SK-N-SH treated with all-trans-retinoic acid at 6 μM for 48 hours (cell line): ENCODE data around the gene LINGO1.

Experiments used
- BACH2 ChIP-seq: fragments of 250-450 bp; sonication (Bioruptor Pico); IDR thresholded peaks from 2 replicates; pipeline ENCODE4 v1.9.0; 2021; ENCODE audit warnings: mild to moderate bottlenecking, borderline replicate concordance
- GLIS3 ChIP-seq: fragments of 250-450 bp; sonication (Bioruptor Pico); IDR thresholded peaks from 2 replicates; pipeline ENCODE4 v1.5.0; 2020; ENCODE audit warnings: mild to moderate bottlenecking, moderate library complexity
- ISL1 ChIP-seq: fragments of 250-450 bp; sonication (Bioruptor Pico); IDR thresholded peaks from 2 replicates; pipeline ENCODE4 v2.1.2; 2022; ENCODE audit warnings: mild to moderate bottlenecking, moderate library complexity
- RARB ChIP-seq: fragments of 250-450 bp; sonication (Bioruptor Pico); IDR thresholded peaks from 2 replicates; pipeline ENCODE4 v1.8.0; 2021; ENCODE audit warnings: mild to moderate bottlenecking, moderate library complexity
- SNAI2 ChIP-seq: fragments of 250-450 bp; sonication (Bioruptor Pico); IDR thresholded peaks from 2 replicates; pipeline ENCODE4 v1.5.0; 2020; ENCODE audit warnings: mild to moderate bottlenecking, moderate library complexity
- TCF4 ChIP-seq: fragments of 250-450 bp; sonication (Bioruptor Pico); IDR thresholded peaks from 2 replicates; pipeline ENCODE4 v1.8.0; 2021; ENCODE audit warnings: mild to moderate bottlenecking, moderate library complexity, borderline replicate concordance
- ZFP30 ChIP-seq: fragments of 450-650 bp; formaldehyde crosslinking; IDR thresholded peaks from 2 replicates; pipeline ENCODE4 v1.5.0; 2022; ENCODE audit warnings: mild to moderate bottlenecking, moderate library complexity
- ZNF565 ChIP-seq: fragments of 450-650 bp; formaldehyde crosslinking; conservative IDR thresholded peaks from 2 replicates; pipeline ENCODE4 v1.5.0; 2020; ENCODE audit warnings: low read depth, mild to moderate bottlenecking, moderate library complexity
- TF ChIP-seq, protein P1 (sequence below): fragments of 250-450 bp; sonication (Bioruptor Pico); IDR thresholded peaks from 2 replicates; pipeline ENCODE4 v1.5.1; 2020; ENCODE audit warnings: low read depth, mild to moderate bottlenecking, moderate library complexity
- TF ChIP-seq, protein P2 (sequence below): fragments of 250-450 bp; sonication (Bioruptor Pico); IDR thresholded peaks from 2 replicates; pipeline ENCODE4 v1.8.0; 2020; ENCODE audit warnings: mild to moderate bottlenecking, moderate library complexity, borderline replicate concordance

DNA sequence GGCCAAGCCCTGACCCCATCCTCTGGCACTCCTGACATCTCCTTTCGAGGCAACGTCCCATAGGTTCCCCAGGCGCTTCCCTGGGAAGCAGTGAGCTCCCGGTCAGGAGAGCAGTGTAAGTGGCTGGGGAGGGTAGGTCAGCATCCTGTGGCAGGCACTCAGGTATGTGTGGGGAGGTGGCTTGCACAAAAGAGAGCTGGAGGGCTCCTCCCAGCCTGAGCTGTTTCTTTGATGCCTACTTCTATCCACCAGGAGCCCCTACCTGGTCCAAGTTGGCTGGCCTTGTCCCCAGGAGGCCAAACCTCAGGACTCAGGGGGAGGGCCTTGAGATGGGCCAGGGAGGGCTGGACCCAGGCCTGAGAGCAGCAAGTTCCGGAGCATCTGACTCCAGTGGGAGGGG lies 31.7 kb upstream of the LINGO1 start:
- TF ChIP-seq ZFP30 (CRISPR knock-in tag) (no peak), GLIS3 (no peak), RARB (CRISPR knock-in tag) (no peak), ISL1 (CRISPR knock-in tag) (no peak), TCF4 (no peak), ZNF565 (CRISPR knock-in tag) (no peak), SNAI2 (CRISPR knock-in tag) (no peak), BACH2 (CRISPR knock-in tag) (no peak)
- TF ChIP-seq, protein P1, sequence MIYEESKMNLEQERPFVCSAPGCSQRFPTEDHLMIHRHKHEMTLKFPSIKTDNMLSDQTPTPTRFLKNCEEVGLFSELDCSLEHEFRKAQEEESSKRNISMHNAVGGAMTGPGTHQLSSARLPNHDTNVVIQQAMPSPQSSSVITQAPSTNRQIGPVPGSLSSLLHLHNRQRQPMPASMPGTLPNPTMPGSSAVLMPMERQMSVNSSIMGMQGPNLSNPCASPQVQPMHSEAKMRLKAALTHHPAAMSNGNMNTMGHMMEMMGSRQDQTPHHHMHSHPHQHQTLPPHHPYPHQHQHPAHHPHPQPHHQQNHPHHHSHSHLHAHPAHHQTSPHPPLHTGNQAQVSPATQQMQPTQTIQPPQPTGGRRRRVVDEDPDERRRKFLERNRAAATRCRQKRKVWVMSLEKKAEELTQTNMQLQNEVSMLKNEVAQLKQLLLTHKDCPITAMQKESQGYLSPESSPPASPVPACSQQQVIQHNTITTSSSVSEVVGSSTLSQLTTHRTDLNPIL (CRISPR knock-in tag): no peak
- TF ChIP-seq, protein P2, sequence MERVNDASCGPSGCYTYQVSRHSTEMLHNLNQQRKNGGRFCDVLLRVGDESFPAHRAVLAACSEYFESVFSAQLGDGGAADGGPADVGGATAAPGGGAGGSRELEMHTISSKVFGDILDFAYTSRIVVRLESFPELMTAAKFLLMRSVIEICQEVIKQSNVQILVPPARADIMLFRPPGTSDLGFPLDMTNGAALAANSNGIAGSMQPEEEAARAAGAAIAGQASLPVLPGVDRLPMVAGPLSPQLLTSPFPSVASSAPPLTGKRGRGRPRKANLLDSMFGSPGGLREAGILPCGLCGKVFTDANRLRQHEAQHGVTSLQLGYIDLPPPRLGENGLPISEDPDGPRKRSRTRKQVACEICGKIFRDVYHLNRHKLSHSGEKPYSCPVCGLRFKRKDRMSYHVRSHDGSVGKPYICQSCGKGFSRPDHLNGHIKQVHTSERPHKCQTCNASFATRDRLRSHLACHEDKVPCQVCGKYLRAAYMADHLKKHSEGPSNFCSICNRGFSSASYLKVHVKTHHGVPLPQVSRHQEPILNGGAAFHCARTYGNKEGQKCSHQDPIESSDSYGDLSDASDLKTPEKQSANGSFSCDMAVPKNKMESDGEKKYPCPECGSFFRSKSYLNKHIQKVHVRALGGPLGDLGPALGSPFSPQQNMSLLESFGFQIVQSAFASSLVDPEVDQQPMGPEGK: no peak
